ENCODE measurements around the gene SUN1.
"Not testable (repeated sequence)": the region's sequence is repeated elsewhere in the genome, so short reads cannot be mapped to it uniquely, and the experiment has no call there.

Gene SUN1

DNA sequence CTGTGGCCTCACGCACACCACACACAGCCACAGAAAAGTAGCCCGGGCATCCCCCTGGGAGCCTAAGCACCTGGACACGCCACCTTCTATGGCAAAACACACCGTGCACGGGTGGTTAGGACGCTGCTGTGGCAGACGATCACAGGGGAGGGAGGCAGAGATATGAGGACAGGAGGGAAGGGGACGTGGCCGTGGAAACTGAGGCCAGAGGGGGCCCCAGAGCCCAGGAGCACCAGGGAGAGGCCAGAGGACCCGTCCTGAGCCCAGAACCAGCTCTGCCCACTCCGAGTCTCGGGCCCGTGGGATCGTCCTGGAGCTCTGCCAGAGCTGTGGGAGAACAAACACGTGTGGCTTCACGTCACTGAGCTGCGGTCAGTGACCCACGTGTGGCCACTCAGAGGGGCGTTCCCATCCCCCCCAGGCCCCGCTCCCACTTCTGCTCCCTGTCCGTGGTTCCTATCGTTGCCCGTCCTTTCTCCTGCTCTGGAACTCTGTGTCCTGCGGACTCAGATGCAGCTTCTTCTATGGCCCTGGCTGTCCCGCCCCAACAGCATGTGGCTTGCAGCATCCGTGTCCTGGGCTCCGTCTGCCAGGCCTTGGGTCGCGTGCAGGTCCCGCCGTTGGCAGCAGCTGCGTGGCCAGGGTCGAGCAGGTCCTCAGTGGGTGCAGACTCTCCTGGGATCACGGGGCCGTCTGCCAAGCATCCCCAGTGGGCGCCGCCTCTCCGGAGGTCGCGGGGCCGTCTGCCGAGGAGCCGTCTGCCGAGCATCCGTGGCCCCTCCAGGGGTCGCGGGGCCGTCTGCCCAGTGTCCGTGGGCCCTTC, 75.1 kb downstream of the SUN1 start:
- no peak for DNase-seq (ENCODE audit: low spot score)

DNA sequence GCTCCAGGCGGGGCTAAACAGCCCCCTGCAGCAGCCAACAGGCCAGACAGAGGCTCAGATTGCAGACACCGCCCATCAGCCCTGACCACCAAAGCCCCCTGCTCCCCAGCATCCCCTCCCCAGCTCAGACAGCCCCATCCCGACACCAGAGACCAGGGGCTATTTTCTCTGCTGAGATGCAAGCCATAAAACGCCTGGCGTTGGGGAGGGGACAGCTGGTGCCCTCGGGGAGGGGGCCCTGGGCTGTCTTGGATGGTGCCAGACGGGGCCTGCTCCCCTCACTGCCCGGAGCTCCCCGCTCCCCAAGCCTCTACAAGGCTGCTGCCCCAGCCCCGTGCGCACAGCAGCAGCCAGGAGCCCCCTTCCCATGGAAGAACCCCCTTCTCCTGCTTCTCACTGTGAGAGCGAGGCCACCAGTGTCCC, 75.9 kb downstream of the SUN1 start:
- DNase-seq (ENCODE audit: low spot score), result no peak

DNA sequence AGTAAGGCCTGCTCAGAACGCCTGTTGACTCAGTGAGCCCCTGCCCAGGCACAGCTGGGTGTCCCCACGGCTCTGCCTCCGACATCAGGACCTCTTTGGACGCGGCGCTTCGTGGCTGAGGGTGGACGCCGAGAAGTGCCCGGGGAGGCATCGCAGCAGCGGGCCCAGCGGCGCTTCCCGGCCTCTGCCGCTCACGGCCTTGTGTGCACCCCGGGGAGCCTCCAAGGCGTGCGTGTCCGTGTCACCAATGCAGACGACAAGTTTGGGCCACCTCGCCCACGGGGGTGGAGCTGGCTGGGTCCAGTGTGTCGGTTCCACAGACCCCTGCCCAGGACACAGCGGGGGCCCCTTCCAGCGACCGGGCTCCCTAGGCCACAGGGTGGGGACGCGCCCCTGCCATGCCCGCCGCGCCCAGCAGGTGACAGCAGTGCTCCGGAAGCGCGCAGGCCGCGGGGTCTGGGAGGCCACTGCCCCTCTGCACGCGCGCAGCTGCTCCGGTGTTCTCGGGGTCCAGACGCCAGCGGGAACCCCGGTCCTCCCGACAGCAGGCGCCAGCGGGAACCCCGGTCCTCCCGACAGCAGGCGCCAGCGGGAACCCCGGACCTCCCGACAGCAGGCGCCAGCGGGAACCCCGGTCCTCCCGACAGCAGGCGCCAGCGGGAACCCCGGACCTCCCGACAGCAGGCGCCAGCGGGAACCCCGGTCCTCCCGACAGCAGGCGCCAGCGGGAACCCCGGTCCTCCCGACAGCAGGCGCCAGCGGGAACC, 76.5 kb downstream of the SUN1 start:
- DNase-seq (ENCODE audit: low spot score), result not testable (repeated sequence)

DNA sequence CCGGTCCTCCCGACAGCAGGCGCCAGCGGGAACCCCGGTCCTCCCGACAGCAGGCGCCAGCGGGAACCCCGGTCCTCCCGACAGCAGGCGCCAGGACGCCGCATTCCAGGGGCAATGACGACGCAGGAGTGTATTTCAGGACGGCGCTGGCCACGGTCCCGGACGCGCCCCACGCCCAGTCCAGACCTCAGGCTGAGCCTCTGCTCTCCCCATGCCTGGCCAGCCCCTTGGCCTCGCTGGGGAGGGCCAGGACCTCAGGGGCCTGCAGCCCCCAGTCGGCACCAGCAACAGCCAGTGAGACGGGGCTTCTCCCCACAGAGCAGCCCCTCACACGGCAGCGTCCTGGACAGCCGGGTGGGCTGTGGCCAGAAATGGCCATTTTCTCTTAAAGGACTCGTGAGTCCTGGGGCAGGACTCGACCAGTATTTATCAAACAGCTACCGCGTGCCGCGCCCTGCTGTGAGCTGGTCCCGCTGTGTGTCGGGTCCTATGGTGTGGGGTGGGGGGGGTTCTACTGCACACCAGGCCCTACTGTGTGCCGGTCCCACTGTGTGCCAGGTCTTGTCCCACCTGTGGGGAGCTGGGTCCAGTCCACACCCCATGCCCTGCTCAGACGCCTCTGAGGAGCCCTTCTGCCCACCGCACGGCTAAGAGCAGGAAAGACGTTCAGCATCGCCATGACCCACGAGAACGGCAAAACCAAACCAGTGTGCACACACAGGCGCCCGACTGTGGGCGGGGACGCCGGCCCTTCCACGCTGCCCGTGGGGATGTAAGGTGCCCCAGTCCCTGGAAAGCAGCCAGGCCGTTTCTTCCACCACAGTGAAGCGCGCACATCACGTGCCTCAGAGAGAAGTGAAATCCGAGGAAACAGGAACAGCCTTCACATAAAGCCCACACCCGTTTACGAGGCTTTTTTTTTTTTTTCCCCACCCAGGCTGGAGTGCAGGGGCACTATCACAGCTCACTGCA, 77.4 kb downstream of the SUN1 start:
- DNase-seq (ENCODE audit: low spot score), result no peak

DNA sequence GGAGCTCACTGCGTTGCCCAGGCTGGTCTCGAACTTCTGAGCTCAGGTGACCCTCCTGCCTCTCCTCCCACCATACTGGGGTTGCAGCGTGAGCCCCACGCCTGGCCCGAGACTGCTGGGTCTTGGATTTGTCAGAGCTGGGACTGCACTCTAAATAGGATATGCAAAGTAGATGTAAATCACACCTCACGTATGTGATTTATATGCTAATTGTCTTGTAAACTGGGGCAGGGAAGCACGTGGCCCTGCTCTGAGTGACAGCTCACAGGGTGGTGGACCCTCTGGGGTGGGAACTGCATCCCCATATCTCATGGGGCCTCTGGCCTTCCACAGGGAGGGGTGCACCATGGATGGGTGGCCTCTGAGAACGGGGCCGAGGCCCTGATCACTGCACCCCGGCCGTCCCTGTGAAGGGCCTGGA, 78.2 kb downstream of the SUN1 start:
- DNase-seq (ENCODE audit: low spot score), result no peak

DNA sequence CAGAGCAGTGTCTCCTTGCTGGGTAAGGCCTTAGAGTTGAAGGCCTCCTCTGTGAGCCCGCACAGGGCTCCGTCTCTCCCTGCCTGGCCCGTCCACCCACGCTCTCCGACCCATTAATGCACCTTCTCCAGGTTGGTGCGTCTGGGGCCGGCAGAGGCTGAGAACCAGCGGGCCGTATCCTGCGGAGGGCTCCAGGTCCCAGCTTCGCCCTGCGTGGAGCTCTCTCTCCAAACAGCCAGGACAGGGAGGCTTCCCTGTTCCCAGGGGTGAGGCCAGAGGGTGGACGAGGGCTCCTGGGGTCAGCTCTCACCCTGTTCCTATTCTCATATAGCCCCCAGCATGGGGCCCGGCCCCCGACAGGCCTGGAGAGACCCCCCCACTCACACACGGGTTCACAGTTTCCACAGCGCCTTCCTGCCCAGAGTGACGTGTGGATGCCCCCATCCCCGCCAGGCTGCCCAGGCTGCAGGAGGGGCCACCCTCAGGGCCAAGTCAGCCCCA, 78.7 kb downstream of the SUN1 start:
- DNase-seq (ENCODE audit: low spot score), result no peak

DNA sequence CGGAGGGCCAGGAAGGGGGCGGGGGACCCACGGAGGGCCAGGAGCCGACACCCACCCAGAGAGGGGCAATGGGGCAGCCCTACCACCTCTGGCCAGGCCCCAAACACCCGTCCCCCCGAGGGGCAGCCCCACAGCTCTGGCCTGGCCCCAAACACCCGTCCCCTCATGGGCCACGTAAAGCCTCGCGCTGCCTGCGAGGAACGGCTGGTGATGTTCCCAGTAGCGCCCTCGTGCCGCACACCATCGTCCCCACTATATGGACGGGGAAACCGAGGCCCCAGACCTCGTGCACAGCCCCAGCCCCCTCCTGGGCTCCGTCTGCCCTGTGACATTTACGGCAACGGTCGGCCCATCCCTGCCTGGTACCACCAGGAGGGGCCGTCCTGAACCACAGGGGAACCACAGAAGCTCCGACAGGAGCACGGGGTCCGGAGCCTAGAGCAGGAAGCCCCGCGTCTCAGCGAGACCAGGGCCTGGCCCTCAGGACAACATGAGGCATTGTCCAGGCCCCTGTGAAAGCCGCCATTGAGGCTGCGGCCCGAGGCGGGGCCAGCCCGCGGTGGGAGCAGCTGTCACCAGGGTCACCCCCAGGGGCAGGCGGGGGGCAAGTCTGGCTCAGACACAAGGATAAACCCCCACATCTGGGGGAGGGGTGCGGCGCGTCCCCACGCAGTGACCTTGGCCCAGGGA, 79.7 kb downstream of the SUN1 start:
- no peak for DNase-seq (ENCODE audit: low spot score)

DNA sequence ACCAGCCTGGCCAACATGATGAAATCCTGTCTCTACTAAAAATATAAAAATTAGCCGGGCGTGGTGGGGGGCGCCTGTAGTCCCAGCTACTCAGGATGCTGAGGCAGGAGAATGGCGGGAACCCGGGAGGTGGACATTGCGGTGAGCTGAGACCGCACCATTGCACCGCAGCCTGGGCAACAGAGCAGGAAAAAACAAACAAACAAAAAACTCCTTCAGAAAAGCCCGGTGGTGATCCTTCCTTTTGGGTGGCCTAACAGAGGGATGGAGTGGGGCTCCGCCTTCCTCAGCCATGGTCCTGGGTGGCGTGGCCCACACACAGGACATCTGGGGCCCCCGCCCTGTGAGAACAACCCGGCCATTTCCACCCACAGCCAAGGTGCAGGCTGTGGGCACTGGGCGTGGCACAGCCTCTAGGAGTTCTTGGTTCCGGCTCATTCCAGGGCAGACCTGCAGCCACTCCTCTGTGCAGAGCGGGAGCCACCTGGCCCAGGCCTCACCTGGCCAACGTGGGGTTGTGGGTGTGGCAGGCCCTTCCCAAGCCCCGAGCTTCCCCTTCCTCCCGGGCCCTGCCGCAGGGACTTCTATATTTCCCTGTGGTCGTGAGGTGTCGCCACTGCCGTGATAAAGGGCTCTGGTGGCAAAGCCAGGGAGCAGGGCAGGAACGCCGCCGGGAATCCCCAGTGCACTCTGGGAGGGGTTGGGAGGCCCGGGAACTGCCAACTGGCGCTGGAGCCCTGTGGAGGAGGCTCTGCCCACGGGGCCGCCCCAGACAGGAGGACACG, 81.7 kb downstream of the SUN1 start:
- no peak for DNase-seq (ENCODE audit: low spot score)

DNA sequence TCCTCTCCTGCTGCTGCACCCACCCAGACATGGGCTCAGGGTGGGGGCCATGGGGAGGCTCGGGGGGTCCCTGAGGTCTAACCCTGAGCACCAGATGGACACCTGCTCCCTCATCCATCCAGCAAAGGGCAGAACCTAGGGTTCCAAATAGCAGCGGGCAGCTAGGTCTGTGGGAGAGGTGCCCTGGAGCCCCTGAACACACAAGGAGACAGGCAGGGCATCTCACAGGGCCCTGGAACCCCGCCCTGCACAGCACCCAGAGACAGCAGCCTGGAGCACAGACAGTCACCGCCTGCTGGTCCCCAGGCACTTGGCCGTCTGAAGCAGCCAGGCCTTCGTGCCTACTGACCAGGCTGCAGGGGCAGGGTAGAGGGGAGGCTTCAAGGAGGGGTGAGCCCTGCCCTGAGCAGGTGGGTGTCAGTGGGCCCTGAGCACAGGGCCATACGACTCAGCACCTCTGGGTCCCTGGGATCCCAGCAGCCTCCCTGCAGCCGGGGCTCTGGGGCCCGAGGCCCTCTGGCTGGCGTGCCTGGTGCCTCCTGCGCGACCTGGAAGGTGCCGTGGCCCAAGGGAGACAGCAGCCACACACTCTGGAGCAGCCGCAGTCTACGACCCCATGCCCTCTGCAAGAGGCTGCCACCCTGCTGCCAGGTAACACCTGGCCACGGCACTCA, 82.4 kb downstream of the SUN1 start:
- DNase-seq (ENCODE audit: low spot score), result no peak

DNA sequence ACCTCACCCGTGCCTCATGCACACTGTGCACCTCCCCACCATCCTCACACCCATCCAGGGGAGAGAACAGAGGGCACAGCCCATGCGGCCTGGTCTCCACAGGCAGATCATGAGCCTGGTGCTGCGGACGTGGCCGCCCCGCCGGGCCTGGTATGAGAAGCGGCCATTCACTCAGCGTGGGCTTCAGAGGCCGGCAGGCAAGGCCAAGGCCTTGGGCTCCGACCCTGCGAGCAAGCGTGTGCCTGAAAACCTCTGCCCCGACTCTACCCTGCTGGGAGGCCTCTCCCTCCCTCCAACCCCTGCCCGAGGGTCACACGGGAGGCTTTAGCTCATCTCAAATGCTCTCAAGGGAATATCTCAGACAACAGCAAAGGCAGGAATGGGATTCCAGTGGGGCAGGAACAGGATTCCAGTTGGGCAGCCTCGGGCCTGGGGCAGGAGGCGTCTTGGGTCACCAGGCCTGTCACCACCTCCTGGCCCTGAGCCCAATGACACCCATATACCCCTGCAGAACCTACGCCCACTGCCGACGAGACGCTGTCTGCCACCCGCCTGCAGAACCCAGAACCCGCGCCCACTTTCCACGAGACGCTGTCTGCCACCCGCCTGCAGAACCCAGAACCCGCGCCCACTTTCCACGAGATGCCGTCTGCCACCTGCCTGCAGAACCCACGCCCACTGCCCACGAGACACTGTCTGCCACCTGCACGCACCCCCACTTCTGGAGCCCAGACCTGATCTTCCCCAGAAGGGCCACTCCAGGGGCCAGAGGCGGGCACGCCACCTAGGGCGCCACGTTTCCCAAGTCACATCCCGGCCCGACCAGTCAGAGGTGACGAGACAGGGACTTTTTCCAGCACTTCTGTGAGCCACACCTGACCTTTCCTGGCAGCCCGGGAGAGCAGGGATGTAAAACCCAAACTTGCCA, 83.3 kb downstream of the SUN1 start:
- DNase-seq (ENCODE audit: low spot score), result no peak

DNA sequence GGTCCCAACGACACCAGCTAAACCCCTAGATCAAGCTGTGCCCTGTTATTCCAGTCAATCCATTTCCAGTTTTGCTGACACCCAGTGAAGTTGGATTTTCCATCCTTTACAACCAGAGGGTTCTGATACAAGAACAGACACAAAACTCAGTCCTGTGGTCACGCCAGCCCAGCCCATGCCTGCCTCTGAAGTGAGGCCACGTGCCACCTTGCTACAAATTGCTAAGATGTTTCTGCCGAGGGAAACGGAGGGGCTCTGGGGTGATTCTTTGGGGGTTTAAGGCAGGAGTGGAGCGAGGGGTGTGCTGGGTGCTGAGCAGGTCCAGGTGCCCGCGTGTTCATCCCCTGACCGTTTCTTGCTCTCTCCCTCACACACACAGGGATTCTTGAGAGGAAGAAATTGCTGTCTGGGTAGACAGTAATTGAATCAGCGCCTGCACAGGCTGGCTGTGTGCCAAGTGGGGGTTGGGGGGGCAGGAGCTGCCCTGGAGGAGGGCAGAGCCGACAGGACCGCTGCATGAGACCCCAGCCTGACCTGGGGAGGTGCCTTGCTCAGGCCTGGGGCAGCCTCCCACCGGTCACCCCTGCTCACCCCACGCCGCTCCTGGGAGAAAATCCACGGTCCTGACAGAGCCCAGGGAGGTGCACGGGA, 84.1 kb downstream of the SUN1 start:
- DNase-seq (ENCODE audit: low spot score), result no peak

DNA sequence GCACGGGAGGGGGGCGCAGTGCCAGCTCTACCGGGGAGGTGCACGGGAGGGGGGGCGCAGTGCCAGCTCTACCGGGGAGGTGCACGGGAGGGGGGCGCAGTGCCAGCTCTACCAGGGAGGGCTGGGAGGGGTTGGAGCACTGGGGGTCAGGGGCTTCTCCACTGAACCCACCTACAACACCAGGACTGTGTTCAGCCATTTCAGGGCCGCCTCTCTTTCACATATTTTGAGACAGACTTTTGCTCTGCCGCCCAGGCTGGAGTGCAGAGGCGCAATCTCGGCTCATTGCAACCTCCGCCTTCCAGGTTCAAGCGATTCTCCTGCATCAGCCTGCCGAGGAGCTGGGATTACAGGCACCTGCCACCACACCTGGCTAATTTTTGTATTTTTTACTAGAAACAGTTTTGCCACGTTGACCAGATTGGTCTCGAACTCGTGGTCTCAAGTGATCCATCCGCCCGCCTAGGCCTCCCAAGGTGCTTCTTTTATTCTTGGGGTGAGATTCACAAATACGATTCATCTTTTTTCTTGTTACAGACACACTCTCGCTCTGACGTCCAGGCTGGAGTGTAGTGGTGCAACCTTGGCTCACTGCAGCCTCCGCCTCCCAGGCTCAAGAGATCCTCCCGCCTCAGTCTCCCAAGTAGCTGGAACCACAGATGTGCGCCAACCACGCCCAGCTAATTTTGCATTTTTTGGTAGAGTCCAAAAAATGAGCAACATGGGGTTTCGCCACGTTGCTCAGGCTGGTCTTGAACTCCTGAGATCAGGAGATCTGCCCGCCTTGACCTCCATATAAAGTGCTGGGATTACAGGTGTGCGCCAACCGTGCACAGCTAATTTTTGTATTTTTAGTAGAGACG, 85.2 kb downstream of the SUN1 start:
- no peak for DNase-seq (ENCODE audit: low spot score)

DNA sequence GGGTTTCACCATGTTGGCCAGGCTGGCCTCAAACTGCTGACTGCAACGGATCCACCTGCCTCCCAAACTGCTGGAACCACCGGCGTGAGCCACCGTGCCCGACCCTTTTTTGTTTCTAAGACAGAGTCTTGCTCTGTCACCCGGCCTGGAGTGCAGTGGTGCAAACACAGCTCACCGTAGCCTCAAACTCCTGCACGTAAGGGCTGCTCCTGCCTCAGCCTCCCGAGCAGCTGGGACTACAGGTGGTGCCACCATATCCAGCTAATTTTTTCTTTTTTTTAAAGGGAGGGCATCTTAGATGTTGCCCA, 85.8 kb downstream of the SUN1 start:
- DNase-seq (ENCODE audit: low spot score), result no peak

DNA sequence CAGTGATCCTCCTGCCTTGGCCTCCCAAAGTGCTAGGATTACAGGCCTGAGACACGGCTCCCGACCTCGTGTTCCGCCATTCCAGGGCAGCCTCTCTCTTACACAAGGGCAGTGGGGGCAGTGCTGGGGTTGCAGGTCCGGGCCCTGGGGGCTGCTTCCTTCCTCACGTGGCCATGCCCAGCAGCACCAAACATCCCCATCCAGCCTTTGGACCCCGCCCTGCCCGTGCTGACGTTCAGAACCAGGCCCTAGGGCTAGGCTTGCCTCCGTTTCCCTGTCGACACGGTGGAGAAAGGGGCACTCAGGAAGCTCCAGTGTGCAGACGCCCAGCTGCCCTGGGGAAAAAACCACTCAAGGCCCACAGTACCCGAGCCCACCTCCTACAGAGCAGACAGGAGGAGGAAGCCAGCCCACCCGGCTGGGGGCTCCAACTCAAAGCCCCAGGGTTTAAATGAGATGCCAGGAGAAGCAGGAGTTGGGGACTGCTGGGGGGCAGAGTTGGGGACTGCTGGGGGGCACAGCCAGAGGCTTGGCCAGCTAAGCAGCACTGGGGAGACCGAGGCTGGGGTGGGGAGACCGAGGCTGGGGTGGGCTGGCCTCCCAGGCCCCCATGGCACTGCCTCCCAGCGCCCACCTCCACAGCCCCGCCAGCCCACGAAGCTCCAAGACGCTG, 86.3 kb downstream of the SUN1 start:
- DNase-seq (ENCODE audit: low spot score), result no peak

DNA sequence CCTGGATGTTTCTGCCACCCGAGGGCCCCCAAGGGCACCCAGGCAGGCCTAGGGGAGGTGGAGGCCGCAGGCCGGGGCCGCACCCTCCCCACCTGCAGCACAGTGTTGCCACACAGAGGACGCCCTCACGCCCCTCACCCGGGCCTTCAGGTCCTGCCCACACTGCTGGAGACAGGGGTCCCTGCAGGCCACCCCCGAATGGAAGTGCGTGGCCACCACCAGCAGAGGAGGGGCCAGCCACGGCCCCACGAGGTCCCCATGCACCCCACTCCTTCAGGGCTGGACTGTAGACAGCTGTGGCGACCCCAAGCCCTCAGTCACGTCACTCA, 86.8 kb downstream of the SUN1 start:
- no peak for DNase-seq (ENCODE audit: low spot score)

DNA sequence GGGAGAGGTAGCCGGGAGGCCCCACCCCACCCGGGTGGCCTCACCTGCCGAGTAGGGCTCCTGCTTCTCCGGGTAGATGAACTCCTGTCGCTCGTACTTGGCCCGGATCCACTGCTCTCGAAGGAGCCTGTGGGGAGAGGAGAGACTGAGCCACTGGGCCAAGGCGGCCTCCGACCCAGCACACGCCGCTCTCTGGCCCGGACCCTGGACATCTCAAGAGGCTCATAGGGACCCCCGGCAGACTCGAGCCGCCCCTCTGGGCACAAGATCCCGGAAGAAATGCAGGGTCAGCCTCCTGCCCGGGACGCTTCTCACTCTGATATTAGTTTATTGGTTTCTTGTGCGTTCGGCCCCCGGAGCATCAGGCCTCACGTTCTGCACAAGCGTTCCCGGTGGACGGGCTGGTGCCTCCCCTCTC, 87.7 kb downstream of the SUN1 start:
- DNase-seq (ENCODE audit: low spot score), result no peak
